K562 (cell line): ENCODE data around the gene CDH20. TPM values are rescaled to one million over a fixed set of nuclear protein-coding genes. Genes with fewer than 3 reads are reported as not detected.

ENCODE experiments used
- ATAC-seq: fragments of 200-7000 bp; cut with Tn5 transposase; 3 replicates; pipeline ENCODE4 v1.9.1; 2020; ENCODE audit warnings: moderate library complexity
- BruUV-seq: library from RNA; stranded (reverse); fragments of 400-500 nt; replicated peaks from 2 replicates; lab custom pipeline; 2021; lab: Mats Ljungman, UMichigan
- CTCF ChIA-PET: fragments of 300-600 bp; formaldehyde crosslinking; extraction: SDS; loops from one replicate; lab custom pipeline; 2021; ENCODE audit warnings: low intra/inter-chr PET ratio; lab: Yijun Ruan, JAX
- POLR2A ChIA-PET: fragments of 300-600, 350-650 bp; sonication (Branson Sonifier 250); formaldehyde crosslinking; extraction: SDS; loops from one replicate; lab custom pipeline; 2021; ENCODE audit warnings: antibody characterized with exemption, inconsistent platforms; lab: Yijun Ruan, JAX
- DNase-seq, 4 experiments: peaks; one replicate each; pipeline versions ENCODE4 v3.0.0 to v3.0.0-alpha.2; 2011 to 2018; ENCODE audit warnings: low spot score in 3 of 4, mixed read lengths in 3 of 4; ENCODE audit errors: extremely low read depth in 1 of 4
- FAIRE-seq: peaks from 2 replicates; lab custom pipeline; 2011; peaks lifted over from hg19 to GRCh38; lab: Jason Lieb, UNC
- H2AFZ ChIP-seq: 2 replicates; pipeline ENCODE4 v1.6.0; 2011; ENCODE audit warnings: low read depth, low read length, control low read depth, inconsistent platforms
- H3K27ac ChIP-seq: fragments of 200-600 bp; 3 replicates; pipeline ENCODE4 v1.8.0; 2011; ENCODE audit warnings: low read depth, mild to moderate bottlenecking, control low read depth, inconsistent platforms, low read length, moderate library complexity, mixed read lengths; ENCODE audit errors: extremely low read depth
- H3K27me3 ChIP-seq, 2 experiments: fragments of 300-600 bp in 1 of 2; 2 replicates in 1 of 2; 3 replicates in 1 of 2; pipeline versions ENCODE4 v1.6.0 to v1.8.0; 2011; ENCODE audit warnings: inconsistent platforms in 2 of 2, low read length in 2 of 2, mild to moderate bottlenecking in 1 of 2, mixed read lengths in 1 of 2, moderate library complexity in 1 of 2; ENCODE audit not compliant: control insufficient read depth in 2 of 2, insufficient read depth in 2 of 2
- H3K36me3 ChIP-seq: fragments of 300-600 bp; 3 replicates; pipeline ENCODE4 v1.8.0; 2011; ENCODE audit warnings: mild to moderate bottlenecking, low read length, inconsistent platforms; ENCODE audit not compliant: control insufficient read depth, insufficient read depth
- H3K4me1 ChIP-seq, 2 experiments: fragments of 200-600 bp in 1 of 2; replicated peaks in 1 of 2; 2 replicates in 1 of 2; 3 replicates in 1 of 2; pipeline versions ENCODE4 v1.5.1 to v1.8.0; 2011; ENCODE audit warnings: inconsistent platforms in 2 of 2, low read length in 2 of 2, mild to moderate bottlenecking in 1 of 2, mixed read lengths in 1 of 2, moderate library complexity in 1 of 2; ENCODE audit not compliant: control insufficient read depth in 2 of 2, insufficient read depth in 2 of 2
- H3K4me2 ChIP-seq: 2 replicates; pipeline ENCODE4 v1.6.1; 2011; ENCODE audit warnings: low read length, control low read depth, inconsistent platforms, mixed read lengths; ENCODE audit not compliant: insufficient read depth
- H3K4me3 ChIP-seq: fragments of 200-600 bp; sonication (generic), shearing (Covaris generic); 2 replicates; pipeline ENCODE4 v1.5.1; 2016; ENCODE audit warnings: control low read depth, inconsistent platforms
- H3K79me2 ChIP-seq: fragments of 200-600 bp; 3 replicates; pipeline ENCODE4 v1.8.0; 2011; ENCODE audit warnings: low read length, inconsistent platforms; ENCODE audit not compliant: control insufficient read depth, insufficient read depth
- H3K9ac ChIP-seq, 2 experiments: 2 replicates each; pipeline versions ENCODE4 v1.6.0 to v1.6.1; 2011; ENCODE audit warnings: low read depth in 2 of 2, low read length in 2 of 2, control low read depth in 1 of 2, inconsistent platforms in 1 of 2, mild to moderate bottlenecking in 1 of 2, mixed read lengths in 1 of 2; ENCODE audit not compliant: insufficient read depth in 1 of 2
- H3K9me1 ChIP-seq: one replicate; pipeline ENCODE4 v1.6.0; 2011; ENCODE audit warnings: inconsistent platforms, mild to moderate bottlenecking, low read length, moderate library complexity; ENCODE audit not compliant: control insufficient read depth, insufficient read depth
- H3K9me3 ChIP-seq: replicated peaks from 2 replicates; pipeline ENCODE4 v1.5.1; 2011; ENCODE audit warnings: low read depth, low read length, inconsistent platforms; ENCODE audit not compliant: control insufficient read depth, insufficient read depth
- H4K20me1 ChIP-seq: replicated peaks from 2 replicates; pipeline ENCODE4 v1.6.1; 2011; ENCODE audit warnings: low read length, inconsistent platforms, mixed read lengths; ENCODE audit not compliant: control insufficient read depth, insufficient read depth
- CHD2 ChIP-seq: IDR thresholded peaks from 2 replicates; pipeline ENCODE4 v1.6.1; 2011; ENCODE audit warnings: low read depth, low read length
- MTA1 ChIP-seq: fragments of 450-650 bp; IDR thresholded peaks from 2 replicates; pipeline ENCODE4 v1.6.1; 2017; ENCODE audit warnings: borderline replicate concordance
- MTA3 ChIP-seq: fragments of 450-650 bp; formaldehyde crosslinking; IDR thresholded peaks from 2 replicates; pipeline ENCODE4 v1.6.1; 2017; ENCODE audit warnings: mild to moderate bottlenecking, borderline replicate concordance
- NFATC3 ChIP-seq: fragments of 450-650 bp; IDR thresholded peaks from 2 replicates; pipeline ENCODE4 v1.6.1; 2017; ENCODE audit warnings: mild to moderate bottlenecking
- NR2C1 ChIP-seq, 2 experiments: fragments of 450-650 bp; IDR thresholded peaks; 2 replicates each; pipeline ENCODE4 v1.6.1; 2017; ENCODE audit warnings: mild to moderate bottlenecking in 2 of 2, antibody characterized with exemption in 1 of 2, inconsistent platforms in 1 of 2, missing compliant biosample characterization in 1 of 2, missing genetic modification characterization in 1 of 2
- PCBP2 ChIP-seq: fragments of 200-400 bp; formaldehyde crosslinking; IDR thresholded peaks from 2 replicates; pipeline ENCODE4 v1.6.1; 2018; ENCODE audit warnings: low read length, low read depth, mild to moderate bottlenecking, moderate library complexity; ENCODE audit not compliant: poor library complexity, severe bottlenecking
- SPI1 ChIP-seq: IDR thresholded peaks from 2 replicates; pipeline ENCODE4 v1.6.1; 2011; ENCODE audit warnings: low read depth, low read length, control low read depth, borderline replicate concordance
- ZC3H8 ChIP-seq: fragments of 450-650 bp; IDR thresholded peaks from 2 replicates; pipeline ENCODE4 v1.6.1; 2017
- ZNF23 ChIP-seq: fragments of 250-450 bp; sonication (Bioruptor Pico); IDR thresholded peaks from 2 replicates; pipeline ENCODE4 v1.4.0; 2020; ENCODE audit warnings: mild to moderate bottlenecking
- ZNF253 ChIP-seq: fragments of 250-450 bp; sonication (Bioruptor Pico); conservative IDR thresholded peaks from 2 replicates; pipeline ENCODE4 v1.6.1; 2021; ENCODE audit warnings: mild to moderate bottlenecking
- ZNF79 ChIP-seq: fragments of 250-450 bp; sonication (Bioruptor Pico); IDR thresholded peaks from 2 replicates; pipeline ENCODE4 v1.4.0; 2020; ENCODE audit warnings: low read depth, mild to moderate bottlenecking, moderate library complexity
- WGBS: fragments of 100-300 bp; shearing (Covaris generic); methylation state at CpG from one replicate; pipeline ENCODE4 v1.1.6; 2016; ENCODE audit warnings: low coverage, mixed read lengths; ENCODE audit not compliant: insufficient coverage; ENCODE audit errors: missing lambda C conversion rate; 5-methylcytosine and 5-hydroxymethylcytosine counted together
- in situ Hi-C: fragments of 300-500 bp; cut with MboI; formaldehyde crosslinking; loops from 4 replicates; pipeline ENCODE4 v1.15.0; 2018; ENCODE audit warnings: inconsistent platforms, mixed read lengths
- intact Hi-C: fragments of 100-400 bp; cut with micrococcal nuclease; formaldehyde crosslinking; loops from 2 replicates; pipeline ENCODE4 v1.14.2; 2022
- polyA plus RNA-seq, 8 experiments: library from polyadenylated mRNA; depleted of rRNA in 4 of 8; stranded (reverse) in 5 of 8; unstranded in 3 of 8; fragments of >200 nt; fragmentation: Nextera tagmentation in 2 of 8; fragmentation: Illumina TruSeq in 1 of 8; extraction: Ambion mirVana in 2 of 8; extraction: Trizol in 1 of 8; gene quantifications; 2 replicates each; pipeline versions ENCODE4 v1.2.1 to v1.2.3, GENCODE V29; 2011 to 2014; ENCODE audit warnings: inconsistent platforms in 1 of 8, missing spikeins in 1 of 8
- total RNA-seq, 7 experiments: library from RNA; depleted of rRNA in 6 of 7; stranded (reverse); fragments of >200 nt in 6 of 7; fragmentation: Illumina TruSeq in 2 of 7; extraction: Trizol in 2 of 7; gene quantifications; 2 replicates each; pipeline versions ENCODE4 v1.2.1 to v1.2.3, GENCODE V29; 2011 to 2021; ENCODE audit warnings: low replicate concordance in 1 of 7
- TF ChIP-seq, protein P1 (sequence below), 2 experiments: fragments of 450-650 bp in 1 of 2; IDR thresholded peaks; 2 replicates each; pipeline ENCODE4 v1.6.1; 2011 to 2017; ENCODE audit warnings: low read depth in 2 of 2, antibody characterized with exemption in 1 of 2, borderline replicate concordance in 1 of 2, low read length in 1 of 2, mild to moderate bottlenecking in 1 of 2, mixed read lengths in 1 of 2; ENCODE audit not compliant: control insufficient read depth in 1 of 2
- TF ChIP-seq, protein P2 (sequence below), 3 experiments: fragments of 200-800 bp in 1 of 3; fragments of 250-450 bp in 1 of 3; fragments of 450-650 bp in 1 of 3; sonication (Bioruptor Pico) in 1 of 3; sonication (Bioruptor generic) in 1 of 3; formaldehyde crosslinking in 1 of 3; IDR thresholded peaks; 2 replicates each; pipeline versions ENCODE4 v1.6.1 to v1.8.0; 2016 to 2022; ENCODE audit warnings: mild to moderate bottlenecking in 2 of 3, missing genetic modification characterization in 2 of 3, missing compliant biosample characterization in 1 of 3, moderate library complexity in 1 of 3
- TF ChIP-seq, protein P3 (sequence below): sonication (generic); formaldehyde crosslinking; IDR thresholded peaks from 2 replicates; pipeline ENCODE4 v1.8.1; 2022; ENCODE audit warnings: missing genetic modification reagents

Gene CDH20
- total and polyA plus RNA-seq, 9 of the 15 experiments (the other 6 are each of a cell fraction or from before 2014, with no cell fraction given), result not detected

DNA sequence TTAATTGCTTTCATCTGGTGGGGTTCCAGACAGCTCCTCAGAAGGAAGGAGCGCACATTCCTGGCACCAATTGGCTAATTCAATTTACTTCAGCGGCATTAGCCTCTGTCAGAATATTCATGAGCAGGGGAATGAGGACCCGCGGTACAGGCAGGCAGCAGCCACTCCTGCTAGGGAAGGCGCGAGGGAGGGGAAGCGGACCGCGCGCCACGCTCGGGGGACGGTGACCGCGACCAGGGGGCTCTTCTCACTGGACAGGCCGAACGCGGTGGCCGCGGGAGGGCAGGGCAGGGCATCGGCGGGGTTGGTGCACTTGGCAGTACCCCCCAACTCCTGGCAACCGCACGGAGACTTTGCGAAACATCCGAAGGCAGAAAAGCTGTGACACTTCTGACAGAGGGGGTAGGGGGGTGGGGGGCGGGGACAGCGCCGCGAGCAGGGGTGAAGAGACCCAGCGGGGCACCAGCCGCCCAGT, at the start of gene CDH20 (continued):
- TF ChIP-seq ZNF79 (CRISPR knock-in tag), result no peak
- TF ChIP-seq PCBP2, result no peak
- no peak for TF ChIP-seq MTA1
- no peak for TF ChIP-seq CHD2
- no peak for TF ChIP-seq NFATC3
- no peak for TF ChIP-seq SPI1
- TF ChIP-seq ZNF23 (CRISPR knock-in tag), result no peak

DNA sequence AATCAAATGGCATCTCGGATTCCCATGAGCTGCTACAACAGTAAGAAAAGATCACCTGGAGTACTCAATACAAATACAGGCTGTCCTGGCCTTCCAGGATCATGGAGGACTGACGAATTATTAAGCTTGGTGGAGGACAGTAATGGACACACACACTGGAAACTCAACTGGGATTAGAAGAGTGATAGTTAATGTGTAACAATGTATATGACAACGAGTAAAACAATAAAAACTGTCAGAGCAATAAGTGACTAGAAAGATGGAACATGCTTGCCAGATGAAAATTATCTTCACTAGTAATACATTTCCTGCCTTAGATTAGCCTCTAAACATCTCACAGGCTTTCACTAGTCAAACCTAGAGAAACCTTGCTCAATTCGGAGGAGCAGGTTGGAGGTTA, 49.2 kb upstream of the CDH20 start:
- no peak overlapping the region for H3K4me2 ChIP-seq
- no peaks in the 10 kb centered on the region for H3K4me1 ChIP-seq
- H3K9me3 ChIP-seq, result no peaks in the 10 kb centered on the region
- ChIA-PET CTCF (no interaction called here), POLR2A (no interaction called here)
- no peaks in the 10 kb centered on the region for H3K79me2 ChIP-seq
- ATAC-seq, result no peak
- no peak overlapping the region for H2AFZ ChIP-seq
- in situ Hi-C loops, result no loop called here
- no peaks in the 10 kb centered on the region for H3K9me1 ChIP-seq
- no peaks in the 10 kb centered on the region for H4K20me1 ChIP-seq
- H3K36me3 ChIP-seq, result no peaks in the 10 kb centered on the region
- no TSS peak for BruUV-seq
- no peaks in the 10 kb centered on the region for H3K27me3 ChIP-seq
- intact Hi-C loops, result no loop called here
- no peak for DNase-seq
- no peak for FAIRE-seq
- H3K4me3 ChIP-seq, result no peak overlapping the region
- H3K27ac ChIP-seq, result no peak overlapping the region
- WGBS, result 0% methylated on average over 4 of the region's 4 CpGs
- no peak overlapping the region for H3K9ac ChIP-seq
- no peak for TF ChIP-seq MTA3
- TF ChIP-seq NR2C1 (IDR thresholded peaks at IDR 0.05), result no peak
- no peak for TF ChIP-seq NR2C1 (tag; IDR thresholded peaks at IDR 0.05)
- TF ChIP-seq, protein P1, sequence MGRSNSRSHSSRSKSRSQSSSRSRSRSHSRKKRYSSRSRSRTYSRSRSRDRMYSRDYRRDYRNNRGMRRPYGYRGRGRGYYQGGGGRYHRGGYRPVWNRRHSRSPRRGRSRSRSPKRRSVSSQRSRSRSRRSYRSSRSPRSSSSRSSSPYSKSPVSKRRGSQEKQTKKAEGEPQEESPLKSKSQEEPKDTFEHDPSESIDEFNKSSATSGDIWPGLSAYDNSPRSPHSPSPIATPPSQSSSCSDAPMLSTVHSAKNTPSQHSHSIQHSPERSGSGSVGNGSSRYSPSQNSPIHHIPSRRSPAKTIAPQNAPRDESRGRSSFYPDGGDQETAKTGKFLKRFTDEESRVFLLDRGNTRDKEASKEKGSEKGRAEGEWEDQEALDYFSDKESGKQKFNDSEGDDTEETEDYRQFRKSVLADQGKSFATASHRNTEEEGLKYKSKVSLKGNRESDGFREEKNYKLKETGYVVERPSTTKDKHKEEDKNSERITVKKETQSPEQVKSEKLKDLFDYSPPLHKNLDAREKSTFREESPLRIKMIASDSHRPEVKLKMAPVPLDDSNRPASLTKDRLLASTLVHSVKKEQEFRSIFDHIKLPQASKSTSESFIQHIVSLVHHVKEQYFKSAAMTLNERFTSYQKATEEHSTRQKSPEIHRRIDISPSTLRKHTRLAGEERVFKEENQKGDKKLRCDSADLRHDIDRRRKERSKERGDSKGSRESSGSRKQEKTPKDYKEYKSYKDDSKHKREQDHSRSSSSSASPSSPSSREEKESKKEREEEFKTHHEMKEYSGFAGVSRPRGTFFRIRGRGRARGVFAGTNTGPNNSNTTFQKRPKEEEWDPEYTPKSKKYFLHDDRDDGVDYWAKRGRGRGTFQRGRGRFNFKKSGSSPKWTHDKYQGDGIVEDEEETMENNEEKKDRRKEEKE (IDR thresholded peaks at IDR 0.05; ENCODE audit: borderline replicate concordance in 1 of 2, control insufficient read depth in 1 of 2, low read depth in 2 of 2, low read length in 1 of 2), result no peak
- TF ChIP-seq, protein P2, sequence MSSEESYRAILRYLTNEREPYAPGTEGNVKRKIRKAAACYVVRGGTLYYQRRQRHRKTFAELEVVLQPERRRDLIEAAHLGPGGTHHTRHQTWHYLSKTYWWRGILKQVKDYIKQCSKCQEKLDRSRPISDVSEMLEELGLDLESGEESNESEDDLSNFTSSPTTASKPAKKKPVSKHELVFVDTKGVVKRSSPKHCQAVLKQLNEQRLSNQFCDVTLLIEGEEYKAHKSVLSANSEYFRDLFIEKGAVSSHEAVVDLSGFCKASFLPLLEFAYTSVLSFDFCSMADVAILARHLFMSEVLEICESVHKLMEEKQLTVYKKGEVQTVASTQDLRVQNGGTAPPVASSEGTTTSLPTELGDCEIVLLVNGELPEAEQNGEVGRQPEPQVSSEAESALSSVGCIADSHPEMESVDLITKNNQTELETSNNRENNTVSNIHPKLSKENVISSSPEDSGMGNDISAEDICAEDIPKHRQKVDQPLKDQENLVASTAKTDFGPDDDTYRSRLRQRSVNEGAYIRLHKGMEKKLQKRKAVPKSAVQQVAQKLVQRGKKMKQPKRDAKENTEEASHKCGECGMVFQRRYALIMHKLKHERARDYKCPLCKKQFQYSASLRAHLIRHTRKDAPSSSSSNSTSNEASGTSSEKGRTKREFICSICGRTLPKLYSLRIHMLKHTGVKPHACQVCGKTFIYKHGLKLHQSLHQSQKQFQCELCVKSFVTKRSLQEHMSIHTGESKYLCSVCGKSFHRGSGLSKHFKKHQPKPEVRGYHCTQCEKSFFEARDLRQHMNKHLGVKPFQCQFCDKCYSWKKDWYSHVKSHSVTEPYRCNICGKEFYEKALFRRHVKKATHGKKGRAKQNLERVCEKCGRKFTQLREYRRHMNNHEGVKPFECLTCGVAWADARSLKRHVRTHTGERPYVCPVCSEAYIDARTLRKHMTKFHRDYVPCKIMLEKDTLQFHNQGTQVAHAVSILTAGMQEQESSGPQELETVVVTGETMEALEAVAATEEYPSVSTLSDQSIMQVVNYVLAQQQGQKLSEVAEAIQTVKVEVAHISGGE (CRISPR knock-in tag; IDR thresholded peaks at IDR 0.05), result no peak
- TF ChIP-seq, protein P3, sequence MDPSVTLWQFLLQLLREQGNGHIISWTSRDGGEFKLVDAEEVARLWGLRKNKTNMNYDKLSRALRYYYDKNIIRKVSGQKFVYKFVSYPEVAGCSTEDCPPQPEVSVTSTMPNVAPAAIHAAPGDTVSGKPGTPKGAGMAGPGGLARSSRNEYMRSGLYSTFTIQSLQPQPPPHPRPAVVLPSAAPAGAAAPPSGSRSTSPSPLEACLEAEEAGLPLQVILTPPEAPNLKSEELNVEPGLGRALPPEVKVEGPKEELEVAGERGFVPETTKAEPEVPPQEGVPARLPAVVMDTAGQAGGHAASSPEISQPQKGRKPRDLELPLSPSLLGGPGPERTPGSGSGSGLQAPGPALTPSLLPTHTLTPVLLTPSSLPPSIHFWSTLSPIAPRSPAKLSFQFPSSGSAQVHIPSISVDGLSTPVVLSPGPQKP (CRISPR knock-in tag), result no peak
- TF ChIP-seq ZC3H8, result no peak
- no peak for TF ChIP-seq ZNF253 (CRISPR knock-in tag)
